Measurements from ENCODE around the gene INKA1.

The INKA1 gene

GRCh38 chr3:49804141-49805041 is 1.3 kb downstream of the INKA1 start:
- TF ChIP-seq, protein P1, sequence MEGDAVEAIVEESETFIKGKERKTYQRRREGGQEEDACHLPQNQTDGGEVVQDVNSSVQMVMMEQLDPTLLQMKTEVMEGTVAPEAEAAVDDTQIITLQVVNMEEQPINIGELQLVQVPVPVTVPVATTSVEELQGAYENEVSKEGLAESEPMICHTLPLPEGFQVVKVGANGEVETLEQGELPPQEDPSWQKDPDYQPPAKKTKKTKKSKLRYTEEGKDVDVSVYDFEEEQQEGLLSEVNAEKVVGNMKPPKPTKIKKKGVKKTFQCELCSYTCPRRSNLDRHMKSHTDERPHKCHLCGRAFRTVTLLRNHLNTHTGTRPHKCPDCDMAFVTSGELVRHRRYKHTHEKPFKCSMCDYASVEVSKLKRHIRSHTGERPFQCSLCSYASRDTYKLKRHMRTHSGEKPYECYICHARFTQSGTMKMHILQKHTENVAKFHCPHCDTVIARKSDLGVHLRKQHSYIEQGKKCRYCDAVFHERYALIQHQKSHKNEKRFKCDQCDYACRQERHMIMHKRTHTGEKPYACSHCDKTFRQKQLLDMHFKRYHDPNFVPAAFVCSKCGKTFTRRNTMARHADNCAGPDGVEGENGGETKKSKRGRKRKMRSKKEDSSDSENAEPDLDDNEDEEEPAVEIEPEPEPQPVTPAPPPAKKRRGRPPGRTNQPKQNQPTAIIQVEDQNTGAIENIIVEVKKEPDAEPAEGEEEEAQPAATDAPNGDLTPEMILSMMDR (IDR thresholded peaks at IDR 0.05; ENCODE audit: low read length, missing control alignments), result no peak
- DNase-seq (ENCODE audit: low read depth), result no peak
- peak overlapping the region; percentile 82 for H3K4me3 ChIP-seq (replicated peaks; ENCODE audit: low read depth, low read length)

GRCh38 chr3:49805367-49805782 is 2.3 kb downstream of the INKA1 start:
- DNase-seq (ENCODE audit: low read depth), result peak; percentile 97
- TF ChIP-seq, protein P1 (IDR thresholded peaks at IDR 0.05; ENCODE audit: low read length, missing control alignments), result no peak
- H3K4me3 ChIP-seq (replicated peaks; ENCODE audit: low read depth, low read length), result peak overlapping the region; percentile 82

- peak overlapping the region; percentile 82 for H3K4me3 ChIP-seq (replicated peaks; ENCODE audit: low read depth, low read length)
- peak; percentile 88 for DNase-seq (ENCODE audit: low read depth)
- TF ChIP-seq, protein P1 (IDR thresholded peaks at IDR 0.05; ENCODE audit: low read length, missing control alignments), result no peak
Observed at GRCh38 chr3:49805897-49806701, 3.0 kb downstream of the INKA1 start.

DNA sequence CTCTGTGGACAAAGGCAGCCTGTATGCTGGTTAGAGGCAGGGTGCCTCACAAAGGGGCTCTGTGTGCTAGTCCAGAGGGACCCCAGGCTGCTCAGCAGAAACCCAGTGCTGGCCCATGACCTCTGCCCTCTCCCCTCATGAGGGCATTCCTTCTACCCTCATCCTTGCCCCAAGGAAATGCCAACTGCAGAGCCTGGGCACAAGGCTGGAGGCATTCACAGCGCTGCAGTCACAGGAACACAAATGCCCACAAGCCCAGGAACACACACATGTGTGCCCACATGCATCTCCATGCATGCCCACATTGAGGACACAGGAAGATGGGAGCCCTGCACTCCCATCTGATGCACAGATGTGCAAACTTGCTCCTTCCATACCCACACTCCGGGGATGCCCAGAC is 3.8 kb downstream of the INKA1 start:
- no peak for DNase-seq (ENCODE audit: low read depth)
- TF ChIP-seq, protein P1 (IDR thresholded peaks at IDR 0.05; ENCODE audit: low read length, missing control alignments), result no peak
- H3K4me3 ChIP-seq (replicated peaks; ENCODE audit: low read depth, low read length), result no peak overlapping the region

GRCh38 chr3:49807431-49808114 is 4.5 kb downstream of the INKA1 start:
- no peak overlapping the region for H3K4me3 ChIP-seq (replicated peaks; ENCODE audit: low read depth, low read length)
- peak; percentile 53 for DNase-seq (ENCODE audit: low read depth)
- TF ChIP-seq, protein P1 (IDR thresholded peaks at IDR 0.05; ENCODE audit: low read length, missing control alignments), result no peak

- TF ChIP-seq, protein P1 (IDR thresholded peaks at IDR 0.05; ENCODE audit: low read length, missing control alignments), result no peak
- no peak for DNase-seq (ENCODE audit: low read depth)
- H3K4me3 ChIP-seq (replicated peaks; ENCODE audit: low read depth, low read length), result peak overlapping the region; percentile 65
Observed at GRCh38 chr3:49812916-49813496, 9.9 kb downstream of the INKA1 start.
